Heart right ventricle (tissue), 16 donors: ENCODE measurements around the gene RCHY1. TPM values are rescaled to one million over a fixed set of nuclear protein-coding genes. Genes with fewer than 3 reads are reported as not detected.
"Not testable (repeated sequence)": the region's sequence is repeated elsewhere in the genome, so short reads cannot be mapped to it uniquely, and the experiment has no call there.

ENCODE experiments used
- ATAC-seq, 8 donors: fragments of 200-7000 bp; cut with Tn5 transposase; one replicate each; pipeline ENCODE4 v1.9.1; 2020; ENCODE audit warnings: mild to moderate bottlenecking in 8 of 8, moderate library complexity in 8 of 8, moderate number of reproducible peaks in 1 of 8
- DNase-seq, 2 donors: peaks; one replicate each; pipeline ENCODE4 v3.0.0-alpha.2; 2020
- H3K27ac ChIP-seq, 10 donors: fragments of 200-600 bp; sonication (generic) in 2 of 10; one replicate each; pipeline versions ENCODE4 v1.5.0 to v1.8.0; 2020 to 2022; ENCODE audit warnings: mild to moderate bottlenecking in 3 of 10
- H3K27me3 ChIP-seq, 7 donors: fragments of 200-600 bp; one replicate each; pipeline ENCODE4 v1.8.0; 2021 to 2022; ENCODE audit warnings: mild to moderate bottlenecking in 2 of 7
- H3K36me3 ChIP-seq, 9 donors: fragments of 200-600 bp; sonication (generic) in 1 of 9; one replicate each; pipeline versions ENCODE4 v1.5.0 to v1.8.0; 2020 to 2022; ENCODE audit warnings: mild to moderate bottlenecking in 2 of 9
- H3K4me1 ChIP-seq, 9 donors: fragments of 200-600 bp; sonication (generic) in 1 of 9; one replicate each; pipeline versions ENCODE4 v1.5.0 to v1.8.0; 2020 to 2022; ENCODE audit warnings: mild to moderate bottlenecking in 4 of 9
- H3K4me3 ChIP-seq, 10 donors: fragments of 200-600 bp; sonication (generic) in 2 of 10; one replicate each; pipeline versions ENCODE4 v1.5.0 to v1.8.0; 2020 to 2022; ENCODE audit warnings: mild to moderate bottlenecking in 7 of 10, moderate library complexity in 2 of 10
- H3K9me3 ChIP-seq, 11 donors: fragments of 200-600 bp in 10 of 11; sonication (generic) in 2 of 11; one replicate each; pipeline versions ENCODE4 v1.5.0 to v1.8.0; 2013 to 2022; ENCODE audit warnings: mild to moderate bottlenecking in 2 of 11, control low read depth in 1 of 11, moderate library complexity in 1 of 11
- CTCF ChIP-seq, 9 donors: fragments of 200-600 bp; sonication (generic) in 2 of 9; IDR thresholded peaks; one replicate each; pipeline versions ENCODE4 v1.5.0 to v1.8.0; 2021 to 2022; ENCODE audit warnings: antibody characterized with exemption in 9 of 9, mild to moderate bottlenecking in 5 of 9, moderate library complexity in 1 of 9
- WGBS, 2 donors: extraction: QIAGEN DNeasy Blood & Tissue Kit; methylation state at CpG; one replicate each; pipeline ENCODE4 v1.1.7; 2013; ENCODE audit warnings: inconsistent platforms in 1 of 2; 5-methylcytosine and 5-hydroxymethylcytosine counted together
- intact Hi-C, 10 donors: fragments of 100-400 bp; cut with DNase I; formaldehyde crosslinking; loops; one replicate each; pipeline versions ENCODE4 v1.11.1 to v1.14.2; 2022
- polyA plus RNA-seq, 2 donors: library from polyadenylated mRNA; stranded (reverse); fragments of 200-250 nt; gene quantifications; one replicate each; pipeline ENCODE4 v1.2.3, GENCODE V29; 2013
- total RNA-seq, 10 donors: library from RNA; stranded (reverse); fragmentation: NEBNext Ultra II Directional in 3 of 10; extraction: Animal tissue kit (Norgen Biotek cat#: 25700) in 3 of 10; gene quantifications; one replicate each; pipeline versions ENCODE4 v1.2.1 to v1.2.4, GENCODE V29; 2021 to 2023
- donor health status: Arrhythmogenic right ventricular cardiomyopathy.
- donor health status: ischemic (EF 13 %, LVEDD 7.1; RV severe dilation, severe dysfunction).
- donor health status: healthy with polysubstance abuse.
- donor health status: DM: no; HTN: yes; CAD: no.
- donor health status: DM: no; HTN: no; CAD: no.
- donor health status: ischemic (EF 25% LVEDD 6.9; RV normal size, moderate dysfunction).
- donor health status: ischemic (EF 25% LVEDD 5.7; RV mildly dilated, moderate dysfunction).
- donor health status: healthy.
- donor health status: DM: yes; HTN: yes; CAD: no.
- donor health status: Ischemic cardiomyopathy.
- donor health status: ischemic (EF 35%, LVEDD 5.7; RV mildly dilated, moderate dysfunction).
- donor health status: nonischemic (EF 11% LVEDD 7.7; RV severe dilation, severe dysfunction).
- donor health status: DM: yes; HTN: yes; CAD: no.
- donor health status: PGD.
- donor health status: ischemic (EF 29% LVEDD 5.4; RV normal size, mild dysfunction).
- donor health status: nonischemic (EF 23%, LVEDD 6.1; RV moderate dilation, normal function).

The RCHY1 gene
- total and polyA plus RNA-seq, 12 donors: 15.5 to 62.0 (median 46.3) TPM

GRCh38 chr4:75530556-75531322, 16.5 kb upstream of the RCHY1 start:
- ATAC-seq (peak in 2 of 8 donors; percentile 35 to 38), DNase-seq (no peak)
- H3K27ac ChIP-seq: no peak overlapping the region
- no peak overlapping the region for H3K4me3 ChIP-seq
- no peaks in the 10 kb centered on the region for H3K27me3 ChIP-seq
- intact Hi-C loops: no loop called here
- peaks cover 0 to 78% (median 22%) of the 10 kb centered on the region in 9 donors for H3K36me3 ChIP-seq
- WGBS, 2 donors: 74 to 75% methylated on average over 2 of the region's 2 CpGs
- H3K9me3 ChIP-seq: peaks cover 0 to 21% (median 0%) of the 10 kb centered on the region in 11 donors
- H3K4me1 ChIP-seq: peaks cover 0 to 5% (median 0%) of the 10 kb centered on the region in 9 donors
- TF ChIP-seq CTCF (IDR thresholded peaks at IDR 0.05): no peak

GRCh38 chr4:75527482-75527881, 13.3 kb upstream of the RCHY1 start:
- peaks cover 0 to 7% (median 0%) of the 10 kb centered on the region in 11 donors for H3K9me3 ChIP-seq
- intact Hi-C loops: no loop called here
- DNase-seq (no peak), ATAC-seq (no peak)
- H3K4me3 ChIP-seq: no peak overlapping the region
- H3K4me1 ChIP-seq: peaks cover 0 to 5% (median 0%) of the 10 kb centered on the region in 9 donors
- H3K36me3 ChIP-seq: peaks cover 0 to 99% (median 23%) of the 10 kb centered on the region in 9 donors
- no peak overlapping the region for H3K27ac ChIP-seq
- H3K27me3 ChIP-seq: no peaks in the 10 kb centered on the region
- no peak for TF ChIP-seq CTCF (IDR thresholded peaks at IDR 0.05)

DNA sequence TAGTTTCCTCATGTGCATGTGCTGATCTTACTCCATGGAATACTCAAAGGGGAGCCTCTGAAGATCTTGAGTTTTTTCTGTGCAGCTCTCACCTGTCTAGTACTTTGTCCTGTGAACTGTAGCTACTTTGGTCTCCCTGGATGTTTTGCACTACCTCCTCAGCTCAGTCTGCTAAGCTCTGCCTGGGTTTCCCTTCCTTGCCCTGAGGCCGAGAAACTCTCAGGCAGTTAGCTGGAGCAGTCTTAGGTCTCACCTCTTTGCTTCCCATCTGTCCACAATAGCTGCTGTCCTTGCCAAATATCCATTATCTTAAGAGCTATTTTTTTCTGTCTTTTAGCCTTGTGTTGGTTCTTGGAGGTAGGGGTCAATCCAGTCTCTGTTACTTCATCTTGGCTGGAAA, 11.7 kb upstream of the RCHY1 start:
- DNase-seq: no peak
- no peak for TF ChIP-seq CTCF (IDR thresholded peaks at IDR 0.05)
- WGBS, 2 donors: 96 to 98% methylated on average over 1 of the region's 1 CpG
- ATAC-seq: no peak
- intact Hi-C loops: no loop called here
- H3K4me1 ChIP-seq: peaks cover 0 to 2% (median 0%) of the 10 kb centered on the region in 9 donors
- H3K27me3 ChIP-seq: no peaks in the 10 kb centered on the region
- H3K4me3 ChIP-seq: no peak overlapping the region
- no peaks in the 10 kb centered on the region for H3K9me3 ChIP-seq
- H3K27ac ChIP-seq: no peak overlapping the region
- peaks cover 0 to 100% (median 27%) of the 10 kb centered on the region in 9 donors for H3K36me3 ChIP-seq

DNA sequence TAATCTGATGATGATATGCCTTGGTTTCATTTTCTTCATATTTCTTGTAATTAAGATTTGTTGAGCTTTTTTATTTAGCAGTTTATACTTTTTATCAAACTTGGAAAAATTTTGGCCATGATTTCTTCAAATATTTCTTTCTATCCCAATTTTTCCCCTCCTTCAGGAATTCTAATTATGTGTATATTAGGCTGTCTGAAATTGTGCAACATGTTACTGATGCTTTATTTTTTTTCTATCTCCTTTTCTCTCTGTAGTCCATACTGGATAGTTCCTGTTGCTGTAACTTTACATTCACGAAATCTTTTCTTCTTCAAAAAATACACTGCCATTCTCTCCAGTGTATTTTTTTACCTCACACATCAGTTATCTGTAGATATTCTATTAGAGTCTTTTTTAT, 10.9 kb upstream of the RCHY1 start:
- no peak overlapping the region for H3K4me3 ChIP-seq
- intact Hi-C loops: no loop called here

DNA sequence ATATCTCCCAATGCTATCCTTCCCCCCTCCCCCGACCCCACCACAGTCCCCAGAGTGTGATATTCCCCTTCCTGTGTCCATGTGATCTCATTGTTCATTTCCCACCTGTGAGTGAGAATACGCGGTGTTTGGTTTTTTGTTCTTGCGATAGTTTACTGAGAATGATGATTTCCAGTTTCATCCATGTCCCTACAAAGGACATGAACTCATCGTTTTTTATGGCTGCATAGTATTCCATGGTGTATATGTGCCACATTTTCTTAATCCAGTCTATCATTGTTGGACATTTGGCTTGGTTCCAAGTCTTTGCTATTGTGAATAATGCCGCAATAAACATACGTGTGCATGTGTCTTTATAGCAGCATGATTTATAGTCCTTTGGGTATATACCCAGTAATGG, 5.2 kb upstream of the RCHY1 start:
- intact Hi-C loops: loop anchor here in 2 of 10 donors (10.0 kb wide), 2 partner anchors 205 to 585 kb away; partner anchors contain the start of genes PARM1 (in 1 of the 2) and USO1 (in 1 of the 2)

More for the DNA sequence above, 10.9 kb upstream of the RCHY1 start:
- no peaks in the 10 kb centered on the region for H3K4me1 ChIP-seq
- DNase-seq: no peak
- ATAC-seq: no peak
- TF ChIP-seq CTCF (IDR thresholded peaks at IDR 0.05): no peak
- H3K27ac ChIP-seq: no peak overlapping the region
- H3K36me3 ChIP-seq: peaks cover 0 to 94% (median 27%) of the 10 kb centered on the region in 9 donors
- H3K27me3 ChIP-seq: no peaks in the 10 kb centered on the region
- 97 to 100% methylated on average over 1 of the region's 1 CpG for WGBS, 2 donors
- H3K9me3 ChIP-seq: no peaks in the 10 kb centered on the region

More for the DNA sequence above, 5.2 kb upstream of the RCHY1 start:
- H3K4me1 ChIP-seq: peaks cover 0 to 17% (median 15%) of the 10 kb centered on the region in 9 donors
- not testable (repeated sequence) for ATAC-seq, H3K9me3 ChIP-seq, DNase-seq, H3K4me3 ChIP-seq, H3K27me3 ChIP-seq, H3K27ac ChIP-seq
- H3K36me3 ChIP-seq: peaks cover 0 to 70% (median 24%) of the 10 kb centered on the region in 9 donors
- 86 to 93% methylated on average over 3 to 4 of the region's 7 CpGs for WGBS, 2 donors
